Ovary (tissue), 3 donors: ENCODE measurements around the gene TBC1D32.

Experiments used
- CTCF ChIP-seq, 3 donors: fragments of 450-650 bp in 2 of 3; fragments of 200-600 bp in 1 of 3; IDR thresholded peaks; one replicate each; pipeline versions ENCODE4 v1.5.1 to v1.8.0; 2016 to 2022; ENCODE audit warnings: antibody characterized with exemption in 3 of 3, mild to moderate bottlenecking in 1 of 3
- EP300 ChIP-seq: sonication (generic); formaldehyde crosslinking; IDR thresholded peaks from one replicate; pipeline ENCODE4 v1.6.1; 2017; ENCODE audit warnings: antibody characterized with exemption
- POLR2A ChIP-seq: fragments of 450-650 bp; IDR thresholded peaks from one replicate; pipeline ENCODE4 v1.6.1; 2017; ENCODE audit warnings: antibody characterized with exemption, mild to moderate bottlenecking, moderate library complexity
- donor health status: DM: no; HTN: no; CAD: no.

GRCh38 chr6:121321282-121321681, 13.0 kb downstream of the TBC1D32 start:
- no peak for TF ChIP-seq CTCF (IDR thresholded peaks at IDR 0.05)
- no peak for TF ChIP-seq POLR2A
- no peak for TF ChIP-seq EP300
